ENCODE data around the gene TNFRSF9.
"Not testable (repeated sequence)": the region's sequence is repeated elsewhere in the genome, so short reads cannot be mapped to it uniquely, and the experiment has no call there.

Gene TNFRSF9

DNA sequence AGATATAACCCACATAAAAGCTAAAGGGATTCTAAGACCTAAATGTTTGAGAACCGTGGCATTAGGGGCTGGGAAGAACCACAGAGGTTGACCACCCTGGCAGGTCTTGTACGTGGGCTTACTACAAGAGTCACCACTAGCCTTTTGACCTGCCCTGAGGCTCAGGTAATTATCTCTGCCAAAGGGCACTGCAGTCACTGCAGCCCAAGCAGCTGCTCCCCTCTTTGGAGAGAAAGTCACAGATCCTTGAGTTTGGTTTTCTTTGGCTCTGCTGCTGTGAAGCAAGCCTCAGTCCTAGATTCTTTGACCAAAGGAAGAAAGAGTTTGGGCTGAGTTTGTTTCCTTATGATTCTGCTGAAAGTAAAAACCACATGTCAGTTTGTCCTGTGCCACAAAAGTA, 32.4 kb upstream of the TNFRSF9 start:
- Histone ChIP-seq H3K27me3 (ENCODE audit: control insufficient read depth in 2 of 2, insufficient read depth in 2 of 2, low read length in 2 of 2) (no peaks in the 10 kb centered on the region), H3K36me3 (ENCODE audit: control insufficient read depth in 2 of 2, insufficient read depth in 2 of 2, low read length in 2 of 2) (peaks cover 35 to 40% of the 10 kb centered on the region in 2 donors), H3K27ac (ENCODE audit: low read depth in 2 of 2, low read length in 2 of 2) (no peak overlapping the region), H3K4me3 (ENCODE audit: low read length in 2 of 2) (no peak overlapping the region), H3K9ac (ENCODE audit: low read depth in 1 of 2, low read length in 2 of 2) (no peak overlapping the region), H3K4me1 (ENCODE audit: control insufficient read depth in 2 of 2, insufficient read depth in 2 of 2, low read length in 2 of 2) (no peaks in the 10 kb centered on the region), H3K9me3 (ENCODE audit: control insufficient read depth in 2 of 2, low read length in 2 of 2) (no peaks in the 10 kb centered on the region)

DNA sequence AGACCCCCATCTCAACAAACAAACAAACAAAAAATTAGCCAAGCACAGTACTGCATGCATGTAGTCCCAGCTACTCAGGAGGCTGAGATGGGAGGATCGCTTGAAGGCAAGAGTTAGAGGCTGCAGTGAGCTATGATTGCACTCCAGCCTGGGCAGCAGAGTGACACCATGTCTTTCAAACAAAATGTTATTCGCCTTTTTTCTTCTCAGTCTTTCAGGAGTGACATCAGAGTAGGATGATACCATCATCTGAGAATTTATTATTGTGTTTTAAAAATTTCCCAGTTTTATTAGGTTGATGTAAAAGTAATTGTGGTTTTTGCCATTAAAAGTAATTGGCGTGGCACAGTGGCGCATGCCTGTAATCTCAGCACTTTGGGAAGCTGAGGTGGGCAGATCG, 31.6 kb upstream of the TNFRSF9 start:
- Histone ChIP-seq H3K4me3 (ENCODE audit: low read length in 2 of 2) (no peak overlapping the region), H3K4me1 (ENCODE audit: control insufficient read depth in 2 of 2, insufficient read depth in 2 of 2, low read length in 2 of 2) (no peaks in the 10 kb centered on the region), H3K27ac (ENCODE audit: low read depth in 2 of 2, low read length in 2 of 2) (no peak overlapping the region), H3K9me3 (ENCODE audit: control insufficient read depth in 2 of 2, low read length in 2 of 2) (no peaks in the 10 kb centered on the region), H3K36me3 (ENCODE audit: control insufficient read depth in 2 of 2, insufficient read depth in 2 of 2, low read length in 2 of 2) (peaks cover 35 to 44% of the 10 kb centered on the region in 2 donors), H3K9ac (ENCODE audit: low read depth in 1 of 2, low read length in 2 of 2) (no peak overlapping the region), H3K27me3 (ENCODE audit: control insufficient read depth in 2 of 2, insufficient read depth in 2 of 2, low read length in 2 of 2) (no peaks in the 10 kb centered on the region)

DNA sequence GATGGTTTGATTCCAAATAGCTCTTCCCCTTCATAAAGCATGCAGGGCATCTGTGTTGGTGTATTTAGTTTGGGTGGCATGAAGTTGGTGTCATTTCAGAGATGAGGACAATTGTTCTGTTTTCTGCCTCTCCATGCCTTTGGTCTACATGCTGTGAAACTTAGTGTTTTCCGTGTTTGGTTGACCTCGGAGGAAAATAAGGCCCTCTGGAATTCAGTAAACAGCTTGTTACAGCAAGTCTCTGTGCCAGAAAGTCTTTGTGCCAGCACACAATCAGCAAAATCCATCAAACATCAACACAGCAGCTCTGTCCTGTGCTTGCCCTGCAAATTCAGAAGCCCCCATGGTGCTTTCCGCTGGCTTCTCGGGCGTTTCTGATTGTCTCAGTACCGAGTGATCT, 30.4 kb upstream of the TNFRSF9 start:
- no peaks in the 10 kb centered on the region for H3K27me3 ChIP-seq (ENCODE audit: control insufficient read depth in 2 of 2, insufficient read depth in 2 of 2, low read length in 2 of 2)
- peaks cover 36 to 52% of the 10 kb centered on the region in 2 donors for H3K36me3 ChIP-seq (ENCODE audit: control insufficient read depth in 2 of 2, insufficient read depth in 2 of 2, low read length in 2 of 2)
- H3K9ac ChIP-seq (ENCODE audit: low read depth in 1 of 2, low read length in 2 of 2) = no peak overlapping the region
- H3K27ac ChIP-seq (ENCODE audit: low read depth in 2 of 2, low read length in 2 of 2) = no peak overlapping the region
- H3K4me1 ChIP-seq (ENCODE audit: control insufficient read depth in 2 of 2, insufficient read depth in 2 of 2, low read length in 2 of 2) = no peaks in the 10 kb centered on the region
- no peaks in the 10 kb centered on the region for H3K9me3 ChIP-seq (ENCODE audit: control insufficient read depth in 2 of 2, low read length in 2 of 2)
- H3K4me3 ChIP-seq (ENCODE audit: low read length in 2 of 2) = no peak overlapping the region

DNA sequence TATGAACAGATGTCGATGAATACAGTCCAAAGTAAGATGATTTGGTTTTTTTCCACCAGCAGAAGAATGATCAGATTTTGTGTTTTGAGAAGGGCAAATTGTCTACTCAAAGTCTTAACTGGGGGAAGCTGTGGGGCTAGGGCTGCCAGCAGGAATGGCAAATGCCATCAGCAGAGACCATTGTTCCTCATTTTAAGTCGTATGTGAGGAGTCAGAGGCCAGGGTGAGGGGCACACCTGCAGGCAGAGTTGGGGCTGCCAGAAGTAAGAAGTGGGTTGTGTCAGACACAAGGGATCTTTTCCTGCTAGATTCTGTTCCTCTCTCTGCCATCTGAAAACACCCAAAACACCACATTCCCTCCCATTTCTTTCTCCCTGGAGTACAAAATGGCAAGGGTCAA, 29.6 kb upstream of the TNFRSF9 start:
- Histone ChIP-seq H3K9ac (ENCODE audit: low read depth in 1 of 2, low read length in 2 of 2) (no peak overlapping the region), H3K36me3 (ENCODE audit: control insufficient read depth in 2 of 2, insufficient read depth in 2 of 2, low read length in 2 of 2) (peaks cover 41 to 58% of the 10 kb centered on the region in 2 donors), H3K27ac (ENCODE audit: low read depth in 2 of 2, low read length in 2 of 2) (no peak overlapping the region)

DNA sequence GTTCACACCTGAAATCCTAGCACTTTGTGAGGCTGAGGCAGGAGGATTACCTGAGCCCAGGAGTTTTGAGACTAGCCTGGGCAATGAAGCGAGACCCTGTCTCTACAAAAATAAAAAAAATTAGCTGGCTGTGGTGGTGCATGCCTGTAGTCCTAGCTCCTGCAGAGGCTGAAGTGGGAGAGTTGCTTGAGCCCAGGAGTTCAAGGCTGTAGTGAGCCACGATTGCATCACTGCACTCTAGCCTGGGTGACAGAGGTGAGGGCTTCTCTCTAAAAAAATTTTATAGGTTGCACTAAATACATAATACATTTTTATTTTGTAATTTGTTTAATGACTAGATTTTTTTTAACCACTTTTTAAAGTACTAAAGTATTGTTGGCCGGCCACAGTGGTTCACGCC, 27.0 kb upstream of the TNFRSF9 start:
- Histone ChIP-seq H3K36me3 (ENCODE audit: control insufficient read depth in 2 of 2, insufficient read depth in 2 of 2, low read length in 2 of 2) (peaks cover 52 to 62% of the 10 kb centered on the region in 2 donors), H3K9ac (ENCODE audit: low read depth in 1 of 2, low read length in 2 of 2) (no peak overlapping the region), H3K27ac (ENCODE audit: low read depth in 2 of 2, low read length in 2 of 2) (no peak overlapping the region), H3K4me1 (ENCODE audit: control insufficient read depth in 2 of 2, insufficient read depth in 2 of 2, low read length in 2 of 2) (peaks cover 0 to under 1% of the 10 kb centered on the region in 2 donors), H3K27me3 (ENCODE audit: control insufficient read depth in 2 of 2, insufficient read depth in 2 of 2, low read length in 2 of 2) (no peaks in the 10 kb centered on the region), H3K4me3 (ENCODE audit: low read length in 2 of 2) (no peak overlapping the region), H3K9me3 (ENCODE audit: control insufficient read depth in 2 of 2, low read length in 2 of 2) (no peaks in the 10 kb centered on the region)

More for the DNA sequence above, 29.6 kb upstream of the TNFRSF9 start:
- Histone ChIP-seq H3K9me3 (ENCODE audit: control insufficient read depth in 2 of 2, low read length in 2 of 2) (no peaks in the 10 kb centered on the region), H3K27me3 (ENCODE audit: control insufficient read depth in 2 of 2, insufficient read depth in 2 of 2, low read length in 2 of 2) (no peaks in the 10 kb centered on the region), H3K4me3 (ENCODE audit: low read length in 2 of 2) (no peak overlapping the region), H3K4me1 (ENCODE audit: control insufficient read depth in 2 of 2, insufficient read depth in 2 of 2, low read length in 2 of 2) (no peaks in the 10 kb centered on the region)

DNA sequence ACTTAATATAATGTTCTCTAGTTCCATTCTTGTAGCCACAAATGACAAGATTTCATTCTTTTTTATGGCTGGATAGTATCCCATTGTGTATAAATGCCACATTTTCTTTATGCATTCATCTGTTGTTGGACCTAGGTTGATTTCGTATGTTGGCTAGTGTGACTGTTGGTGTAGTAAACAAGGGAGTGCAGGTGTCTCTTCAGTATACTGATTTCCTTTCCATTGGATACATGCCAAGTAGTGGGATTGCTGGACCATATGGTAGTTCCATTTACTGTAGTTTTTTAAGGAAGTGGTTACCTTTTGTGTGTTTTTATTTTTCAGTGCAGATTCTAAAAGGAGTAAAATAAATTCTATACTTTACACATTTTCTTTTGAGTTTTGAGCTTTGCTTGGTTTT, 26.6 kb upstream of the TNFRSF9 start:
- no peaks in the 10 kb centered on the region for H3K27me3 ChIP-seq (ENCODE audit: control insufficient read depth in 2 of 2, insufficient read depth in 2 of 2, low read length in 2 of 2)
- H3K9ac ChIP-seq (ENCODE audit: low read depth in 1 of 2, low read length in 2 of 2) = no peak overlapping the region
- peaks cover 49 to 60% of the 10 kb centered on the region in 2 donors for H3K36me3 ChIP-seq (ENCODE audit: control insufficient read depth in 2 of 2, insufficient read depth in 2 of 2, low read length in 2 of 2)
- no peaks in the 10 kb centered on the region for H3K9me3 ChIP-seq (ENCODE audit: control insufficient read depth in 2 of 2, low read length in 2 of 2)
- no peak overlapping the region for H3K27ac ChIP-seq (ENCODE audit: low read depth in 2 of 2, low read length in 2 of 2)
- H3K4me1 ChIP-seq (ENCODE audit: control insufficient read depth in 2 of 2, insufficient read depth in 2 of 2, low read length in 2 of 2) = peaks cover 5% of the 10 kb centered on the region in 2 donors
- no peak overlapping the region for H3K4me3 ChIP-seq (ENCODE audit: low read length in 2 of 2)

DNA sequence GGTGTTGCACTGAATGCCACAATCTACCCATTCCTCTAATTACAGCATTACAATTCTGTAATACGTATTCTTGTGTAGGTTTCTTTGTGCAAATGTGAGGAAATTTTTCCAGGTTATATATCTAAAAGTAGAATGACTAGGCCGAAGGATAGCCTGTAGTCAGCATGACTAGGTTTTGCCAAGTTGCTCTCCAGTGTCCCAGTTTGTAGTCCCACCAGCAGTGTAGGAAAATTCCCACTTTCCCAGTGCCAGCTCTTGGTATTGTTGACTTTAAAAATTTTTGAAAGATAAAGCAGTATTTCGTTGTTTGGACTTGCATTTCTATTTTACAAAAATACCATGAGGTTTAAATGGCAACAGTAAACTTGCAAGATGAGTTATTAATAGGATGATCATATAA, 23.8 kb upstream of the TNFRSF9 start:
- no peaks in the 10 kb centered on the region for H3K9me3 ChIP-seq (ENCODE audit: control insufficient read depth in 2 of 2, low read length in 2 of 2)
- peaks cover 32 to 40% of the 10 kb centered on the region in 2 donors for H3K36me3 ChIP-seq (ENCODE audit: control insufficient read depth in 2 of 2, insufficient read depth in 2 of 2, low read length in 2 of 2)
- H3K4me3 ChIP-seq (ENCODE audit: low read length in 2 of 2) = no peak overlapping the region
- no peak overlapping the region for H3K9ac ChIP-seq (ENCODE audit: low read depth in 1 of 2, low read length in 2 of 2)
- no peak overlapping the region for H3K27ac ChIP-seq (ENCODE audit: low read depth in 2 of 2, low read length in 2 of 2)
- no peaks in the 10 kb centered on the region for H3K27me3 ChIP-seq (ENCODE audit: control insufficient read depth in 2 of 2, insufficient read depth in 2 of 2, low read length in 2 of 2)
- H3K4me1 ChIP-seq (ENCODE audit: control insufficient read depth in 2 of 2, insufficient read depth in 2 of 2, low read length in 2 of 2) = peaks cover 10 to 13% of the 10 kb centered on the region in 2 donors

DNA sequence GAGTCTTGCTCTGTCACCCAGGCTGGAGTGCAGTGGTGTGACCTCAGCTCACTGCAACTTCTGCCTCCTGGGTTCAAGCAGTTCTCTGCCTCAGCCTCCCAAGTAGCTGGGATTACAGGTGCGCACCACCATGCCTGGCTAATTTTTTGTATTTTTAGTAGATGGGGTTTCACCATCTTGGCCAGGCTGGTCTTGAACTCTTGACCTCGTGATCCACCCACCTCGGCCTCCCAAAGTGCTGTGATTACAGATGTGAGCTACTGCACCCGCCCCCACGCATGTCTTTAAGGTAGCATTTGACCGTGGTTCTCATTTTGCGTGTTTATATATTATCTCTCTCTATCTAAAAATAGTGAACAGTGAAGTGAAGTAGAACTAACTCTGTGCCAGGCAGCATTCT, 23.2 kb upstream of the TNFRSF9 start:
- Histone ChIP-seq H3K4me1 (ENCODE audit: control insufficient read depth in 2 of 2, insufficient read depth in 2 of 2, low read length in 2 of 2) (peaks cover 10 to 13% of the 10 kb centered on the region in 2 donors), H3K36me3 (ENCODE audit: control insufficient read depth in 2 of 2, insufficient read depth in 2 of 2, low read length in 2 of 2) (peaks cover 29 to 38% of the 10 kb centered on the region in 2 donors)
- not testable (repeated sequence) for H3K4me3 ChIP-seq (ENCODE audit: low read length in 2 of 2); H3K27ac ChIP-seq (ENCODE audit: low read depth in 2 of 2, low read length in 2 of 2); H3K9me3 ChIP-seq (ENCODE audit: control insufficient read depth in 2 of 2, low read length in 2 of 2); H3K27me3 ChIP-seq (ENCODE audit: control insufficient read depth in 2 of 2, insufficient read depth in 2 of 2, low read length in 2 of 2); H3K9ac ChIP-seq (ENCODE audit: low read depth in 1 of 2, low read length in 2 of 2)

DNA sequence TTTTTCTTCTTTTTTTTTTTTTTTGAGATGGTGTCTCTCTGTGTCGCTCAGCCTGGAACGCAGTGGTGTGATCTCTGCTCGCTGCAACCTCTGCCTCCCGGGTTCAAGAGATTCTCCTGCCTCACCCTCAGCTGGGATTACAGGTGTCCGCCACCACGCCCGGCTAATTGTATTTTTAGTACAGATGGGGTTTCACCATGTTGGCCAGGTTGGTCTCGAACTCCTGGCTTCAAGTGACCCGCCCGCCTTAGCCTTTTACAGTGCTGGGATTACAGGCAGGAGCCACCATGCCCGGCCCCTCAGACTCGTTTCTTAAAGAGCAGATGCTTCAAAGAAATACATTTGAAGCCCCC, 22.7 kb upstream of the TNFRSF9 start:
- H3K4me3 ChIP-seq (ENCODE audit: low read length in 2 of 2); H3K27ac ChIP-seq (ENCODE audit: low read depth in 2 of 2, low read length in 2 of 2); H3K27me3 ChIP-seq (ENCODE audit: control insufficient read depth in 2 of 2, insufficient read depth in 2 of 2, low read length in 2 of 2); H3K9me3 ChIP-seq (ENCODE audit: control insufficient read depth in 2 of 2, low read length in 2 of 2); H3K9ac ChIP-seq (ENCODE audit: low read depth in 1 of 2, low read length in 2 of 2): not testable (repeated sequence)
- peaks cover 26 to 33% of the 10 kb centered on the region in 2 donors for H3K36me3 ChIP-seq (ENCODE audit: control insufficient read depth in 2 of 2, insufficient read depth in 2 of 2, low read length in 2 of 2)
- H3K4me1 ChIP-seq (ENCODE audit: control insufficient read depth in 2 of 2, insufficient read depth in 2 of 2, low read length in 2 of 2) = peaks cover 10 to 13% of the 10 kb centered on the region in 2 donors

DNA sequence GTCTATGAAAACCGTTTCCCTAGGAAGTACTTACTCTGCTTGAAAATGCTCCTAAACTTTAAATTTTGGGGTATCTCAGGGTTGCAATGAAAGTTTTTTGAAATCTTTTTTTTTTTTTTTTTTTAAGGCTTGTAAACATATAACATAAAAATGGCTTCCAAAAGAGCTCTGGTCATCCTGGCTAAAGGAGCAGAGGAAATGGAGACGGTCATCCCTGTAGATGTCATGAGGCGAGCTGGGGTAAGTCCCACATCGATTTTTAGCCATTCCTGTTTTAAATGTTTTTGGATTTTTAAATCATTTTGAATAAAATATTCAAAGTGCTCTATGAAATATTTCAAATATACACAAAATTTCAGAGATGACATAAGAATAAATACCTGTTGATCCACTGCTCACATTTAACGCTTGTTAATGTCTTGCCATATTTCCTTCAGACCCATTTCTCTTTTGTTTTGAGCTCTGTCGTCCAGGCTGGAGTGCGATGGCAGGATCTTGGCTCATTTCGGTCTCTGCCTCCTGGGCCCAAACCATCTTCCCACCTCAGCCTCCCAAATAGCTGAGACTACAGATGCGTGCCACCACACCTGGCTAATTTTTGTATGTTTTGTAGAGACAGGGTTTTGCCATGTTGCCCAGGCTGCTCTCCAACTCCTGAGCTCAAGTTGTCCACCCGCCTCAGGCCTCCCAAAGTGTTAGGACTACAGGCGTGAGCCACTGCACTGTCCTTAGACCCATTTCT, 22.2 kb upstream of the TNFRSF9 start:
- H3K9me3 ChIP-seq (ENCODE audit: control insufficient read depth in 2 of 2, low read length in 2 of 2) = no peaks in the 10 kb centered on the region
- peak overlapping the region; percentile 94 for H3K4me3 ChIP-seq (ENCODE audit: low read length in 2 of 2)
- H3K36me3 ChIP-seq (ENCODE audit: control insufficient read depth in 2 of 2, insufficient read depth in 2 of 2, low read length in 2 of 2) = peaks cover 26 to 31% of the 10 kb centered on the region in 2 donors
- H3K27me3 ChIP-seq (ENCODE audit: control insufficient read depth in 2 of 2, insufficient read depth in 2 of 2, low read length in 2 of 2) = no peaks in the 10 kb centered on the region
- H3K9ac ChIP-seq (ENCODE audit: low read depth in 1 of 2, low read length in 2 of 2) = peak overlapping the region; percentile 83 to 92
- H3K4me1 ChIP-seq (ENCODE audit: control insufficient read depth in 2 of 2, insufficient read depth in 2 of 2, low read length in 2 of 2) = peaks cover 10 to 13% of the 10 kb centered on the region in 2 donors
- H3K27ac ChIP-seq (ENCODE audit: low read depth in 2 of 2, low read length in 2 of 2) = no peak overlapping the region

Data from mucosa of rectum (tissue), 2 donors.